GM21737 (cell line): ENCODE data around the gene SLC16A9.

Source experiments
- ATAC-seq: cut with Tn5 transposase; IDR thresholded peaks from one replicate; pipeline ENCODE4 v1.9.1; 2021; ENCODE audit warnings: mild to moderate bottlenecking, moderate library complexity; ENCODE audit not compliant: unreplicated experiment

SLC16A9 gene

GRCh38 chr10:59720377-59720776, 10.7 kb upstream of the SLC16A9 start:
- ATAC-seq, result no peak

- no peak for ATAC-seq
These were observed 9.7 kb upstream of the SLC16A9 start for GRCh38 chr10:59719374-59719773.

- ATAC-seq, result no peak
These were observed 8.6 kb upstream of the SLC16A9 start for GRCh38 chr10:59718257-59718656.

- no peak for ATAC-seq
These were observed 3.7 kb upstream of the SLC16A9 start for GRCh38 chr10:59713196-59713821.

- ATAC-seq, result no peak
These were observed 2.3 kb upstream of the SLC16A9 start for GRCh38 chr10:59711871-59712494.

GRCh38 chr10:59708816-59709394, 745 bp downstream of the SLC16A9 start:
- no peak for ATAC-seq

- ATAC-seq, result no peak
These were observed 2.5 kb downstream of the SLC16A9 start for GRCh38 chr10:59706851-59707797.

- no peak for ATAC-seq
These were observed 3.7 kb downstream of the SLC16A9 start for GRCh38 chr10:59705931-59706330.

- no peak for ATAC-seq
These were observed 5.0 kb downstream of the SLC16A9 start for GRCh38 chr10:59704630-59705029.

- no peak for ATAC-seq
These were observed 7.3 kb downstream of the SLC16A9 start for GRCh38 chr10:59702347-59702746.

GRCh38 chr10:59700709-59701108, 8.9 kb downstream of the SLC16A9 start:
- ATAC-seq, result no peak

- ATAC-seq, result no peak
These were observed 11.3 kb downstream of the SLC16A9 start for GRCh38 chr10:59698326-59698725.

GRCh38 chr10:59695637-59696036, 14.0 kb downstream of the SLC16A9 start:
- ATAC-seq, result no peak

- ATAC-seq, result no peak
These were observed 14.7 kb downstream of the SLC16A9 start for GRCh38 chr10:59694936-59695335.

GRCh38 chr10:59692113-59692512, 17.5 kb downstream of the SLC16A9 start:
- no peak for ATAC-seq

GRCh38 chr10:59688921-59689351, 20.7 kb downstream of the SLC16A9 start:
- no peak for ATAC-seq

GRCh38 chr10:59687657-59688056, 22.0 kb downstream of the SLC16A9 start:
- ATAC-seq, result no peak

GRCh38 chr10:59684006-59684405, 25.6 kb downstream of the SLC16A9 start:
- ATAC-seq, result no peak

GRCh38 chr10:59682986-59683937, 26.4 kb downstream of the SLC16A9 start:
- ATAC-seq, result no peak

GRCh38 chr10:59680199-59680598, 29.5 kb downstream of the SLC16A9 start:
- no peak for ATAC-seq
